ENCODE data around the gene PXDN. TPM values are rescaled to one million over a fixed set of nuclear protein-coding genes. Genes with fewer than 3 reads are reported as not detected.

The PXDN gene
- total and polyA plus RNA-seq, 2 of the 4 experiments (the other 2 are of a cell fraction) = 153 to 332 TPM

- Histone ChIP-seq H2BK120ac (ENCODE audit: low read depth, low read length) (no peak overlapping the region), H3K9me1 (ENCODE audit: insufficient read depth, low read length) (peaks cover 24% of the 10 kb centered on the region), H4K8ac (ENCODE audit: low read depth in 2 of 2, low read length in 2 of 2) (no peak overlapping the region), H3K18ac (ENCODE audit: low read depth, low read length) (no peak overlapping the region), H3K79me1 (ENCODE audit: low read depth in 1 of 2, low read length in 2 of 2) (peaks cover 40 to 86% of the 10 kb centered on the region in 2 experiments), H3K27me3 (ENCODE audit: control insufficient read depth, insufficient read depth, low read length) (no peaks in the 10 kb centered on the region), H3K27ac (ENCODE audit: insufficient read depth, low read length) (no peak overlapping the region), H4K5ac (ENCODE audit: low read depth, low read length) (no peak overlapping the region), H3K4ac (ENCODE audit: low read depth, low read length) (no peak overlapping the region; the same call in 1 of the 2 replicates), H2BK5ac (ENCODE audit: low read depth, low read length, poor library complexity, severe bottlenecking) (no peak overlapping the region), H3K56ac (ENCODE audit: extremely low read depth, insufficient read depth, low read length) (no peak overlapping the region), H3K23ac (ENCODE audit: low read depth, low read length) (no peak overlapping the region), H3K4me3 (ENCODE audit: insufficient read depth, low read depth, low read length) (no peak overlapping the region), H3K36me3 (ENCODE audit: control insufficient read depth, insufficient read depth, low read length) (peaks cover 71% of the 10 kb centered on the region), H2AK5ac (ENCODE audit: low read depth, low read length) (no peak overlapping the region), H3K9me3 (ENCODE audit: control insufficient read depth, insufficient read depth, low read length) (no peaks in the 10 kb centered on the region), H2BK15ac (ENCODE audit: low read depth, low read length) (no peak overlapping the region), H3K9ac (ENCODE audit: low read depth, low read length) (no peak overlapping the region), H4K91ac (ENCODE audit: insufficient read depth, low read depth, low read length) (no peak overlapping the region), H2BK20ac (ENCODE audit: low read depth, low read length) (no peak overlapping the region), H2AK9ac (replicated peaks; ENCODE audit: low read depth, low read length, poor library complexity) (no peak overlapping the region), H3K4me1 (ENCODE audit: control insufficient read depth, insufficient read depth, low read length) (peaks cover 25% of the 10 kb centered on the region), H4K20me1 (ENCODE audit: insufficient read depth, low read length) (peaks cover 59% of the 10 kb centered on the region), H3K4me2 (ENCODE audit: low read depth, low read length) (no peak overlapping the region), H2AFZ (replicated peaks; ENCODE audit: low read length, poor library complexity) (no peak overlapping the region), H3K14ac (replicated peaks; ENCODE audit: low read depth, low read length) (no peak overlapping the region)
- ChIA-PET POLR2A (ENCODE audit: unreplicated experiment) (no interaction called here), CTCF (interaction anchor here (0.7 kb wide), 1 partner anchor 102 kb away, joined by 3 read pairs; no protein-coding TSS in a partner anchor)
- DNase-seq (no peak), ATAC-seq (ENCODE audit: low read depth) (no peak)
- dilution Hi-C loops (cut with HindIII; ENCODE audit: low sequenced_read_pairs, unreplicated experiment) = no loop called here
- TSS peak; percentile 91 for BruUV-seq (replicated peaks)
- 97% methylated on average over 38 of the region's 58 CpGs; no CpG with 5 or more reads in 1 of the 2 experiments for WGBS, 2 experiments (ENCODE audit: extremely low coverage in 2 of 2, insufficient read length in 1 of 2)
- in situ Hi-C loops (cut with MboI; ENCODE audit: low sequenced_read_pairs) = no loop called here
- intact Hi-C loops (cut with micrococcal nuclease) = loop anchor here (5.0 kb wide), 1 partner anchor 97 kb away; no protein-coding TSS in a partner anchor
- no peak for TF ChIP-seq RAD21 (IDR thresholded peaks at IDR 0.05; ENCODE audit: low read length)
- TF ChIP-seq CHD1 (IDR thresholded peaks at IDR 0.05; ENCODE audit: low read depth, low read length) = no peak
- no peak for TF ChIP-seq MXI1 (IDR thresholded peaks at IDR 0.05; ENCODE audit: borderline replicate concordance, low read depth, low read length)
- TF ChIP-seq, protein P1, sequence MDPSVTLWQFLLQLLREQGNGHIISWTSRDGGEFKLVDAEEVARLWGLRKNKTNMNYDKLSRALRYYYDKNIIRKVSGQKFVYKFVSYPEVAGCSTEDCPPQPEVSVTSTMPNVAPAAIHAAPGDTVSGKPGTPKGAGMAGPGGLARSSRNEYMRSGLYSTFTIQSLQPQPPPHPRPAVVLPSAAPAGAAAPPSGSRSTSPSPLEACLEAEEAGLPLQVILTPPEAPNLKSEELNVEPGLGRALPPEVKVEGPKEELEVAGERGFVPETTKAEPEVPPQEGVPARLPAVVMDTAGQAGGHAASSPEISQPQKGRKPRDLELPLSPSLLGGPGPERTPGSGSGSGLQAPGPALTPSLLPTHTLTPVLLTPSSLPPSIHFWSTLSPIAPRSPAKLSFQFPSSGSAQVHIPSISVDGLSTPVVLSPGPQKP (IDR thresholded peaks at IDR 0.05; ENCODE audit: borderline replicate concordance, low read depth, low read length) = no peak
- TF ChIP-seq NFE2L2 (IDR thresholded peaks at IDR 0.05; ENCODE audit: low read depth, low read length) = no peak
- no peak for TF ChIP-seq RCOR1 (IDR thresholded peaks at IDR 0.05; ENCODE audit: insufficient replicate concordance, low read length)
- TF ChIP-seq, protein P2, sequence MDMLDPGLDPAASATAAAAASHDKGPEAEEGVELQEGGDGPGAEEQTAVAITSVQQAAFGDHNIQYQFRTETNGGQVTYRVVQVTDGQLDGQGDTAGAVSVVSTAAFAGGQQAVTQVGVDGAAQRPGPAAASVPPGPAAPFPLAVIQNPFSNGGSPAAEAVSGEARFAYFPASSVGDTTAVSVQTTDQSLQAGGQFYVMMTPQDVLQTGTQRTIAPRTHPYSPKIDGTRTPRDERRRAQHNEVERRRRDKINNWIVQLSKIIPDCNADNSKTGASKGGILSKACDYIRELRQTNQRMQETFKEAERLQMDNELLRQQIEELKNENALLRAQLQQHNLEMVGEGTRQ (IDR thresholded peaks at IDR 0.05; ENCODE audit: low read depth, low read length) = no peak
- no peak for TF ChIP-seq POLR2A (IDR thresholded peaks at IDR 0.05; ENCODE audit: low read depth, low read length)
- TF ChIP-seq FOS (IDR thresholded peaks at IDR 0.05; ENCODE audit: low read depth, low read length) = no peak
- no peak for TF ChIP-seq MAZ (IDR thresholded peaks at IDR 0.05; ENCODE audit: borderline replicate concordance, low read depth, low read length)
- TF ChIP-seq RFX5 (IDR thresholded peaks at IDR 0.05; ENCODE audit: low read depth, low read length) = no peak
Measured at GRCh38 chr2:1649103-1650084, 94.9 kb downstream of the PXDN start.
